ENCODE results near the gene MTOR.

MTOR gene

GRCh38 chr1:11188381-11188780, 74.0 kb downstream of the MTOR start:
- Histone ChIP-seq H3K27ac (replicated peaks) (no peak overlapping the region), H3K27me3 (ENCODE audit: insufficient read depth, poor library complexity, severe bottlenecking) (no peaks in the 10 kb centered on the region), H3K4me3 (replicated peaks; ENCODE audit: insufficient read depth, low read length) (no peak overlapping the region)
- no peak for DNase-seq (ENCODE audit: low read depth in 1 of 2, low spot score in 1 of 2)
- TF ChIP-seq CTCF (IDR thresholded peaks at IDR 0.05; ENCODE audit: insufficient read depth, low read length) (no peak), REST (IDR thresholded peaks at IDR 0.05; ENCODE audit: insufficient replicate concordance, low read depth) (no peak), GABPA (IDR thresholded peaks at IDR 0.05; ENCODE audit: low read depth) (no peak), POLR2AphosphoS5 (IDR thresholded peaks at IDR 0.05; ENCODE audit: low read depth) (no peak), SPI1 (IDR thresholded peaks at IDR 0.05; ENCODE audit: borderline replicate concordance, low read depth) (no peak)

GRCh38 chr1:11187931-11188330, 74.4 kb downstream of the MTOR start:
- H3K27ac ChIP-seq (replicated peaks), result no peak overlapping the region
- TF ChIP-seq REST (IDR thresholded peaks at IDR 0.05; ENCODE audit: insufficient replicate concordance, low read depth) (no peak), CTCF (IDR thresholded peaks at IDR 0.05; ENCODE audit: insufficient read depth, low read length) (no peak), POLR2AphosphoS5 (IDR thresholded peaks at IDR 0.05; ENCODE audit: low read depth) (no peak), GABPA (IDR thresholded peaks at IDR 0.05; ENCODE audit: low read depth) (no peak), SPI1 (IDR thresholded peaks at IDR 0.05; ENCODE audit: borderline replicate concordance, low read depth) (no peak)
- H3K4me3 ChIP-seq (replicated peaks; ENCODE audit: insufficient read depth, low read length), result no peak overlapping the region
- no peaks in the 10 kb centered on the region for H3K27me3 ChIP-seq (ENCODE audit: insufficient read depth, poor library complexity, severe bottlenecking)
- DNase-seq (ENCODE audit: low read depth in 1 of 2, low spot score in 1 of 2), result no peak

- Histone ChIP-seq H3K27ac (replicated peaks) (no peak overlapping the region), H3K27me3 (ENCODE audit: insufficient read depth, poor library complexity, severe bottlenecking) (no peaks in the 10 kb centered on the region), H3K4me3 (replicated peaks; ENCODE audit: insufficient read depth, low read length) (no peak overlapping the region)
- DNase-seq (ENCODE audit: low read depth in 1 of 2, low spot score in 1 of 2), result no peak
- TF ChIP-seq CTCF (IDR thresholded peaks at IDR 0.05; ENCODE audit: insufficient read depth, low read length), result no peak
- TF ChIP-seq REST (IDR thresholded peaks at IDR 0.05; ENCODE audit: insufficient replicate concordance, low read depth), result no peak
- TF ChIP-seq POLR2AphosphoS5 (IDR thresholded peaks at IDR 0.05; ENCODE audit: low read depth), result no peak
- TF ChIP-seq SPI1 (IDR thresholded peaks at IDR 0.05; ENCODE audit: borderline replicate concordance, low read depth), result no peak
- no peak for TF ChIP-seq GABPA (IDR thresholded peaks at IDR 0.05; ENCODE audit: low read depth)
Observed at GRCh38 chr1:11187494-11187893, 74.9 kb downstream of the MTOR start.
